ENCODE measurements around the gene FER. TPM values are rescaled to one million over a fixed set of nuclear protein-coding genes. Genes with fewer than 3 reads are reported as not detected.

Gene FER
- total and polyA plus RNA-seq, 5 donors from 2014 or later = 3.9 to 12.0 (median 5.9) TPM

GRCh38 chr5:108730617-108731340 is 16.9 kb upstream of the FER start:
- no peaks in the 10 kb centered on the region for H3K9me3 ChIP-seq (ENCODE audit: control insufficient read depth in 2 of 2, low read length in 2 of 2)
- ATAC-seq (ENCODE audit: low read depth in 2 of 2) = no peak
- Mint-ChIP-seq H3K27ac (no peak overlapping the region), H3K36me3 (no peaks in the 10 kb centered on the region), H3K4me1 (peaks cover 6 to 17% (median 11%) of the 10 kb centered on the region in 4 donors), H3K4me3 (peak overlapping the region in 2 of 4 donors; percentile 27 to 43), H3K27me3 (peaks cover 66% of the 10 kb centered on the region), H3K9me3 (peaks cover 0 to 2% (median 0%) of the 10 kb centered on the region in 7 donors)
- no peak overlapping the region for H3K4me3 ChIP-seq (ENCODE audit: low read depth, low read length)
- no peaks in the 10 kb centered on the region for H3K36me3 ChIP-seq (ENCODE audit: control insufficient read depth, insufficient read depth, low read length)
- peaks cover 29% of the 10 kb centered on the region for H3K27me3 ChIP-seq (ENCODE audit: control insufficient read depth, insufficient read depth, low read length)
- no peak for DNase-seq
- peaks cover 12% of the 10 kb centered on the region for H3K4me1 ChIP-seq (ENCODE audit: control insufficient read depth, insufficient read depth, low read length, poor library complexity, severe bottlenecking)
- H3K27ac ChIP-seq (ENCODE audit: insufficient read depth, low read length, poor library complexity, severe bottlenecking) = no peak overlapping the region

- ATAC-seq (ENCODE audit: low read depth in 2 of 2) (no peak), DNase-seq (no peak)
- Mint-ChIP-seq H3K4me1 (no peaks in the 10 kb centered on the region), H3K4me3 (no peak overlapping the region), H3K27me3 (peaks cover 53% of the 10 kb centered on the region), H3K27ac (no peak overlapping the region), H3K36me3 (no peaks in the 10 kb centered on the region), H3K9me3 (peaks cover 0 to 1% (median 0%) of the 10 kb centered on the region in 7 donors)
- Histone ChIP-seq H3K9me3 (ENCODE audit: control insufficient read depth in 2 of 2, low read length in 2 of 2) (no peaks in the 10 kb centered on the region), H3K4me3 (ENCODE audit: low read depth, low read length) (no peak overlapping the region), H3K27ac (ENCODE audit: insufficient read depth, low read length, poor library complexity, severe bottlenecking) (no peak overlapping the region), H3K4me1 (ENCODE audit: control insufficient read depth, insufficient read depth, low read length, poor library complexity, severe bottlenecking) (no peaks in the 10 kb centered on the region), H3K27me3 (ENCODE audit: control insufficient read depth, insufficient read depth, low read length) (peaks cover 7% of the 10 kb centered on the region), H3K36me3 (ENCODE audit: control insufficient read depth, insufficient read depth, low read length) (no peaks in the 10 kb centered on the region)
Measured at GRCh38 chr5:108735790-108736189, 11.9 kb upstream of the FER start.

GRCh38 chr5:108736855-108737254 is 10.8 kb upstream of the FER start:
- H3K4me3 Mint-ChIP-seq = no peak overlapping the region

GRCh38 chr5:108739376-108739775 is 8.3 kb upstream of the FER start:
- Histone ChIP-seq H3K4me1 (ENCODE audit: control insufficient read depth, insufficient read depth, low read length, poor library complexity, severe bottlenecking) (no peaks in the 10 kb centered on the region), H3K36me3 (ENCODE audit: control insufficient read depth, insufficient read depth, low read length) (no peaks in the 10 kb centered on the region), H3K4me3 (ENCODE audit: low read depth, low read length) (no peak overlapping the region), H3K27me3 (ENCODE audit: control insufficient read depth, insufficient read depth, low read length) (peaks cover 3% of the 10 kb centered on the region), H3K9me3 (ENCODE audit: control insufficient read depth in 2 of 2, low read length in 2 of 2) (no peaks in the 10 kb centered on the region), H3K27ac (ENCODE audit: insufficient read depth, low read length, poor library complexity, severe bottlenecking) (no peak overlapping the region)
- DNase-seq = no peak
- Mint-ChIP-seq H3K27ac (no peak overlapping the region), H3K4me1 (no peaks in the 10 kb centered on the region), H3K4me3 (no peak overlapping the region), H3K27me3 (peaks cover 32% of the 10 kb centered on the region), H3K36me3 (no peaks in the 10 kb centered on the region), H3K9me3 (peaks cover 0 to 1% (median 0%) of the 10 kb centered on the region in 7 donors)
- no peak for ATAC-seq (ENCODE audit: low read depth in 2 of 2)

More at GRCh38 chr5:108736855-108737254, 10.8 kb upstream of the FER start:
- H3K27me3 ChIP-seq (ENCODE audit: control insufficient read depth, insufficient read depth, low read length) = peaks cover 7% of the 10 kb centered on the region
- Mint-ChIP-seq H3K9me3 (peaks cover 0 to 1% (median 0%) of the 10 kb centered on the region in 7 donors), H3K27me3 (peaks cover 48% of the 10 kb centered on the region), H3K36me3 (no peaks in the 10 kb centered on the region), H3K4me1 (no peaks in the 10 kb centered on the region), H3K27ac (no peak overlapping the region)
- no peaks in the 10 kb centered on the region for H3K4me1 ChIP-seq (ENCODE audit: control insufficient read depth, insufficient read depth, low read length, poor library complexity, severe bottlenecking)
- no peak overlapping the region for H3K27ac ChIP-seq (ENCODE audit: insufficient read depth, low read length, poor library complexity, severe bottlenecking)
- H3K4me3 ChIP-seq (ENCODE audit: low read depth, low read length) = no peak overlapping the region
- H3K9me3 ChIP-seq (ENCODE audit: control insufficient read depth in 2 of 2, low read length in 2 of 2) = no peaks in the 10 kb centered on the region
- ATAC-seq (ENCODE audit: low read depth in 2 of 2) (no peak), DNase-seq (no peak)
- no peaks in the 10 kb centered on the region for H3K36me3 ChIP-seq (ENCODE audit: control insufficient read depth, insufficient read depth, low read length)

- Mint-ChIP-seq H3K36me3 (no peaks in the 10 kb centered on the region), H3K9me3 (peaks cover 0 to 1% (median 0%) of the 10 kb centered on the region in 7 donors), H3K4me3 (no peak overlapping the region), H3K27me3 (peaks cover 33% of the 10 kb centered on the region), H3K27ac (no peak overlapping the region), H3K4me1 (no peaks in the 10 kb centered on the region)
- Histone ChIP-seq H3K9me3 (ENCODE audit: control insufficient read depth in 2 of 2, low read length in 2 of 2) (no peaks in the 10 kb centered on the region), H3K36me3 (ENCODE audit: control insufficient read depth, insufficient read depth, low read length) (no peaks in the 10 kb centered on the region), H3K27me3 (ENCODE audit: control insufficient read depth, insufficient read depth, low read length) (peaks cover 3% of the 10 kb centered on the region), H3K27ac (ENCODE audit: insufficient read depth, low read length, poor library complexity, severe bottlenecking) (no peak overlapping the region), H3K4me1 (ENCODE audit: control insufficient read depth, insufficient read depth, low read length, poor library complexity, severe bottlenecking) (no peaks in the 10 kb centered on the region), H3K4me3 (ENCODE audit: low read depth, low read length) (no peak overlapping the region)
- DNase-seq (no peak), ATAC-seq (ENCODE audit: low read depth in 2 of 2) (no peak)
Measured at GRCh38 chr5:108739906-108740305, 7.8 kb upstream of the FER start.

- no peak overlapping the region for H3K4me3 ChIP-seq (ENCODE audit: low read depth, low read length)
- Mint-ChIP-seq H3K27ac (no peak overlapping the region), H3K36me3 (no peaks in the 10 kb centered on the region), H3K27me3 (peaks cover 38% of the 10 kb centered on the region), H3K9me3 (no peaks in the 10 kb centered on the region), H3K4me3 (no peak overlapping the region), H3K4me1 (peaks cover 6 to 9% (median 7%) of the 10 kb centered on the region in 4 donors)
- no peaks in the 10 kb centered on the region for H3K36me3 ChIP-seq (ENCODE audit: control insufficient read depth, insufficient read depth, low read length)
- ATAC-seq (ENCODE audit: low read depth in 2 of 2) (no peak), DNase-seq (no peak)
- peaks cover 3% of the 10 kb centered on the region for H3K27me3 ChIP-seq (ENCODE audit: control insufficient read depth, insufficient read depth, low read length)
- H3K4me1 ChIP-seq (ENCODE audit: control insufficient read depth, insufficient read depth, low read length, poor library complexity, severe bottlenecking) = peaks cover 8% of the 10 kb centered on the region
- no peak overlapping the region for H3K27ac ChIP-seq (ENCODE audit: insufficient read depth, low read length, poor library complexity, severe bottlenecking)
- no peaks in the 10 kb centered on the region for H3K9me3 ChIP-seq (ENCODE audit: control insufficient read depth in 2 of 2, low read length in 2 of 2)
Measured at GRCh38 chr5:108743319-108743718, 4.4 kb upstream of the FER start.

GRCh38 chr5:108743846-108744245 is 3.9 kb upstream of the FER start:
- ATAC-seq (ENCODE audit: low read depth in 2 of 2) = no peak
- H3K4me3 Mint-ChIP-seq = no peak overlapping the region
- no peaks in the 10 kb centered on the region for H3K36me3 Mint-ChIP-seq

More at GRCh38 chr5:108743846-108744245, 3.9 kb upstream of the FER start:
- no peaks in the 10 kb centered on the region for H3K9me3 ChIP-seq (ENCODE audit: control insufficient read depth in 2 of 2, low read length in 2 of 2)
- no peak overlapping the region for H3K27ac ChIP-seq (ENCODE audit: insufficient read depth, low read length, poor library complexity, severe bottlenecking)
- no peaks in the 10 kb centered on the region for H3K36me3 ChIP-seq (ENCODE audit: control insufficient read depth, insufficient read depth, low read length)
- peaks cover 3% of the 10 kb centered on the region for H3K27me3 ChIP-seq (ENCODE audit: control insufficient read depth, insufficient read depth, low read length)
- DNase-seq = no peak
- H3K4me3 ChIP-seq (ENCODE audit: low read depth, low read length) = no peak overlapping the region
- H3K27ac Mint-ChIP-seq = no peak overlapping the region
- H3K27me3 Mint-ChIP-seq = peaks cover 33% of the 10 kb centered on the region
- H3K9me3 Mint-ChIP-seq = no peaks in the 10 kb centered on the region
- H3K4me1 Mint-ChIP-seq = peaks cover 6 to 9% (median 7%) of the 10 kb centered on the region in 4 donors
- H3K4me1 ChIP-seq (ENCODE audit: control insufficient read depth, insufficient read depth, low read length, poor library complexity, severe bottlenecking) = peaks cover 11% of the 10 kb centered on the region
